Suppressor macrophage treated with lipopolysaccharide for 1 hour (primary cell): ENCODE measurements around the gene ZHX3.
A peak's percentile ranks its signal among the peaks of the same experiment; 100 is the strongest.

ENCODE experiments used
- DNase-seq, 3 donors: peaks; one replicate each; pipeline ENCODE4 v3.0.0-alpha.2; 2020 to 2022

The ZHX3 gene

GRCh38 chr20:41182296-41183212 is 135.0 kb downstream of the ZHX3 start:
- DNase-seq, result no peak

GRCh38 chr20:41181567-41181966 is 136.0 kb downstream of the ZHX3 start:
- DNase-seq, result no peak

GRCh38 chr20:41180599-41181333 is 136.8 kb downstream of the ZHX3 start:
- DNase-seq, result no peak

GRCh38 chr20:41179961-41180360 is 137.6 kb downstream of the ZHX3 start:
- DNase-seq, result no peak

GRCh38 chr20:41178904-41179432 is 138.6 kb downstream of the ZHX3 start:
- no peak for DNase-seq

GRCh38 chr20:41178495-41178894 is 139.0 kb downstream of the ZHX3 start:
- DNase-seq, result no peak

GRCh38 chr20:41177636-41178035 is 139.9 kb downstream of the ZHX3 start:
- DNase-seq, result no peak

GRCh38 chr20:41176711-41177552 is 140.6 kb downstream of the ZHX3 start:
- no peak for DNase-seq

- DNase-seq, result no peak
Measured at GRCh38 chr20:41175727-41176330, 141.7 kb downstream of the ZHX3 start.

GRCh38 chr20:41175201-41175651 is 142.3 kb downstream of the ZHX3 start:
- DNase-seq, result no peak

- DNase-seq, result no peak
Measured at GRCh38 chr20:41174782-41175181, 142.7 kb downstream of the ZHX3 start.

GRCh38 chr20:41174373-41174772 is 143.2 kb downstream of the ZHX3 start:
- no peak for DNase-seq

- DNase-seq, result no peak
Measured at GRCh38 chr20:41173791-41174341, 143.7 kb downstream of the ZHX3 start.

GRCh38 chr20:41173161-41173721 is 144.3 kb downstream of the ZHX3 start:
- peak; percentile 68 to 82 (median 76) for DNase-seq

- no peak for DNase-seq
Measured at GRCh38 chr20:41172296-41173140, 145.0 kb downstream of the ZHX3 start.

- DNase-seq, result no peak
Measured at GRCh38 chr20:41171736-41172295, 145.7 kb downstream of the ZHX3 start.

GRCh38 chr20:41170386-41171105 is 147.0 kb downstream of the ZHX3 start:
- no peak for DNase-seq

GRCh38 chr20:41169791-41170351 is 147.7 kb downstream of the ZHX3 start:
- DNase-seq, result no peak

GRCh38 chr20:41169162-41169690 is 148.3 kb downstream of the ZHX3 start:
- DNase-seq, result no peak
